AG04450 (cell line): ENCODE data around the gene ZNF724. TPM values are rescaled to one million over a fixed set of nuclear protein-coding genes. Genes with fewer than 3 reads are reported as not detected.

Experiments used
- CTCF ChIA-PET: fragments of 300-600, 350-600 bp; formaldehyde crosslinking; extraction: SDS; loops from one replicate; lab custom pipeline; 2022; ENCODE audit warnings: antibody characterized with exemption, inconsistent platforms; lab: Charles Lee
- POLR2A ChIA-PET: fragments of 350-600 bp; formaldehyde crosslinking; extraction: SDS; loops from one replicate; lab custom pipeline; 2021; ENCODE audit warnings: antibody characterized with exemption, inconsistent platforms; lab: Yijun Ruan, JAX
- DNase-seq: peaks from one replicate; pipeline ENCODE4 v3.0.0-alpha.2; 2011; ENCODE audit warnings: low read depth, low spot score
- H3K27ac ChIP-seq: one replicate; pipeline ENCODE4 v1.5.1; 2012; ENCODE audit warnings: low read depth, low read length, control low read depth
- H3K27me3 ChIP-seq: one replicate; pipeline ENCODE4 v1.6.0; 2012; ENCODE audit warnings: low read length; ENCODE audit not compliant: control insufficient read depth, insufficient read depth
- H3K4me3 ChIP-seq: 2 replicates; pipeline ENCODE4 v1.5.1; 2011; ENCODE audit warnings: mild to moderate bottlenecking, low read depth, low read length, control low read depth
- H3K9me3 ChIP-seq: 2 replicates; pipeline ENCODE4 v1.5.1; 2012; ENCODE audit warnings: low read length; ENCODE audit not compliant: control insufficient read depth, insufficient read depth
- CTCF ChIP-seq: IDR thresholded peaks from 2 replicates; pipeline ENCODE4 v1.5.1; 2011; ENCODE audit warnings: low read depth, low read length, control low read depth, inconsistent platforms
- polyA plus RNA-seq: library from polyadenylated mRNA; depleted of rRNA; stranded (reverse); fragments of >200 nt; gene quantifications from 2 replicates; pipeline ENCODE4 v1.2.3, GENCODE V29; 2011

Gene ZNF724
- polyA plus RNA-seq, 1 experiment: 1.1 TPM

- ChIA-PET POLR2A (interaction anchor here (0.6 to 1.6 kb wide), 7 partner anchors 23 to 1437 kb away, joined by 3 to 8 read pairs (median 3); partner anchors contain the start of genes ZNF43, ZNF724 and ZNF91), CTCF (interaction anchor here (0.5 kb wide), 1 partner anchor 136 kb away, joined by 3 read pairs; no protein-coding TSS in a partner anchor)
- Histone ChIP-seq H3K9me3 (no peaks in the 10 kb centered on the region; the same call in 1 of the 2 replicates), H3K4me3 (peak overlapping the region; percentile 94), H3K27me3 (no peaks in the 10 kb centered on the region), H3K27ac (no peak overlapping the region)
- no peak for DNase-seq
- TF ChIP-seq CTCF: no peak
Measured at GRCh38 chr19:23273022-23273589, 22.9 kb upstream of the ZNF724 start.

GRCh38 chr19:23263870-23264590, 13.8 kb upstream of the ZNF724 start:
- TF ChIP-seq CTCF: no peak

GRCh38 chr19:23263396-23263795, 13.2 kb upstream of the ZNF724 start:
- no peak for DNase-seq
- no peak for TF ChIP-seq CTCF
- no peak overlapping the region for H3K27ac ChIP-seq
- peaks cover 3% of the 10 kb centered on the region for H3K9me3 ChIP-seq
- H3K27me3 ChIP-seq: no peaks in the 10 kb centered on the region
- CTCF ChIA-PET: no interaction called here
- H3K4me3 ChIP-seq: no peak overlapping the region
- POLR2A ChIA-PET: no interaction called here

More at GRCh38 chr19:23263870-23264590, 13.8 kb upstream of the ZNF724 start:
- Histone ChIP-seq H3K27me3 (no peaks in the 10 kb centered on the region), H3K4me3 (no peak overlapping the region), H3K9me3 (no peaks in the 10 kb centered on the region), H3K27ac (no peak overlapping the region)
- ChIA-PET CTCF (no interaction called here), POLR2A (interaction anchor here (0.6 kb wide), 1 partner anchor 44 kb away, joined by 5 read pairs; no protein-coding TSS in a partner anchor)
- no peak for DNase-seq

- Histone ChIP-seq H3K9me3 (peaks cover 5% of the 10 kb centered on the region), H3K27ac (no peak overlapping the region), H3K4me3 (no peak overlapping the region), H3K27me3 (no peaks in the 10 kb centered on the region)
- POLR2A ChIA-PET: no interaction called here
- TF ChIP-seq CTCF: no peak
- no peak for DNase-seq
- CTCF ChIA-PET: no interaction called here
Measured at GRCh38 chr19:23262920-23263319, 12.7 kb upstream of the ZNF724 start.

GRCh38 chr19:23261496-23262020, 11.4 kb upstream of the ZNF724 start:
- no peak for DNase-seq
- H3K27ac ChIP-seq: no peak overlapping the region
- H3K27me3 ChIP-seq: no peaks in the 10 kb centered on the region
- no peak overlapping the region for H3K4me3 ChIP-seq
- peaks cover 5% of the 10 kb centered on the region for H3K9me3 ChIP-seq
- ChIA-PET POLR2A (no interaction called here), CTCF (no interaction called here)
- no peak for TF ChIP-seq CTCF
